ENCODE measurements around the gene TENM3. TPM values are rescaled to one million over a fixed set of nuclear protein-coding genes. Genes with fewer than 3 reads are reported as not detected.

TENM3 gene
- total RNA-seq, 1 donor from 2014 or later = 2.8 TPM

- intact Hi-C loops (cut with DNase I) = loop anchor here (1.0 to 10.0 kb wide), 2 partner anchors 328 to 1662 kb away; no protein-coding TSS in a partner anchor
- Histone ChIP-seq H3K27ac (peak overlapping the region in 1 of 2 donors; percentile 53), H3K9me3 (no peaks in the 10 kb centered on the region), H3K4me1 (no peaks in the 10 kb centered on the region), H3K4me3 (peak overlapping the region; percentile 53 to 80), H3K27me3 (no peaks in the 10 kb centered on the region), H3K36me3 (no peaks in the 10 kb centered on the region)
- DNase-seq (ENCODE audit: low spot score in 2 of 2) = peak in 1 of 2 donors; percentile 80
- peak; percentile 64 to 96 (median 76) for TF ChIP-seq CTCF (IDR thresholded peaks at IDR 0.05)
These were observed 563.4 kb downstream of the TENM3 start for GRCh38 chr4:182806259-182807252.

GRCh38 chr4:182807346-182807745, 564.1 kb downstream of the TENM3 start:
- no peak for DNase-seq (ENCODE audit: low spot score in 2 of 2)
- Histone ChIP-seq H3K4me1 (no peaks in the 10 kb centered on the region), H3K9me3 (no peaks in the 10 kb centered on the region), H3K27me3 (no peaks in the 10 kb centered on the region), H3K36me3 (no peaks in the 10 kb centered on the region), H3K27ac (no peak overlapping the region), H3K4me3 (peak overlapping the region in 1 of 2 donors; percentile 80)
- intact Hi-C loops (cut with DNase I) = loop anchor here (10.0 kb wide), 1 partner anchor 1663 kb away; no protein-coding TSS in a partner anchor
- no peak for TF ChIP-seq CTCF (IDR thresholded peaks at IDR 0.05)

- intact Hi-C loops (cut with DNase I) = loop anchor here (10.0 kb wide), 1 partner anchor 1663 kb away; no protein-coding TSS in a partner anchor
- Histone ChIP-seq H3K27me3 (no peaks in the 10 kb centered on the region), H3K4me1 (no peaks in the 10 kb centered on the region), H3K9me3 (no peaks in the 10 kb centered on the region), H3K4me3 (no peak overlapping the region), H3K27ac (no peak overlapping the region), H3K36me3 (no peaks in the 10 kb centered on the region)
- DNase-seq (ENCODE audit: low spot score in 2 of 2) = no peak
- no peak for TF ChIP-seq CTCF (IDR thresholded peaks at IDR 0.05)
These were observed 564.8 kb downstream of the TENM3 start for GRCh38 chr4:182807767-182808548.

GRCh38 chr4:182808673-182809416, 565.6 kb downstream of the TENM3 start:
- Histone ChIP-seq H3K4me1 (no peaks in the 10 kb centered on the region), H3K27ac (no peak overlapping the region), H3K4me3 (no peak overlapping the region), H3K9me3 (no peaks in the 10 kb centered on the region), H3K27me3 (no peaks in the 10 kb centered on the region), H3K36me3 (no peaks in the 10 kb centered on the region)
- no peak for DNase-seq (ENCODE audit: low spot score in 2 of 2)
- intact Hi-C loops (cut with DNase I) = loop anchor here (10.0 kb wide), 1 partner anchor 1664 kb away; no protein-coding TSS in a partner anchor
- TF ChIP-seq CTCF (IDR thresholded peaks at IDR 0.05) = no peak

Measured in ascending aorta (tissue), 2 donors.